Amniotic stem cell (primary cell): ENCODE data around the gene RBM23.
A peak's percentile ranks its signal among the peaks of the same experiment; 100 is the strongest.
"Not testable (repeated sequence)": the region's sequence is repeated elsewhere in the genome, so short reads cannot be mapped to it uniquely, and the experiment has no call there.

Source experiments
- DNase-seq: peaks from one replicate; lab custom pipeline; 2025; lab: John Stamatoyannopoulos, UW

Gene RBM23

GRCh38 chr14:22918804-22919600 is at the start of gene RBM23:
Gene RBM23, minus strand, starts transcription at chr14:22919149.
- peak; percentile 100 for DNase-seq

GRCh38 chr14:22966783-22967269 is 47.9 kb upstream of the RBM23 start:
- no peak for DNase-seq

- DNase-seq = not testable (repeated sequence)
Measured at GRCh38 chr14:22965916-22966782, 47.2 kb upstream of the RBM23 start.

GRCh38 chr14:22962061-22962676 is 43.2 kb upstream of the RBM23 start:
- DNase-seq = no peak

GRCh38 chr14:22955702-22956569 is 37.0 kb upstream of the RBM23 start:
- no peak for DNase-seq

- DNase-seq = no peak
Measured at GRCh38 chr14:22952418-22952817, 33.5 kb upstream of the RBM23 start.

GRCh38 chr14:22951795-22952194 is 32.8 kb upstream of the RBM23 start:
- not testable (repeated sequence) for DNase-seq

GRCh38 chr14:22945642-22946041 is 26.7 kb upstream of the RBM23 start:
- DNase-seq = no peak

- no peak for DNase-seq
Measured at GRCh38 chr14:22939684-22940083, 20.7 kb upstream of the RBM23 start.

- DNase-seq = no peak
Measured at GRCh38 chr14:22935156-22935555, 16.2 kb upstream of the RBM23 start.

- DNase-seq = no peak
Measured at GRCh38 chr14:22932146-22932545, 13.2 kb upstream of the RBM23 start.

- DNase-seq = no peak
Measured at GRCh38 chr14:22929961-22930364, 11.0 kb upstream of the RBM23 start.

GRCh38 chr14:22929104-22929960 is 10.4 kb upstream of the RBM23 start, which contains the start of gene PRMT5:
Gene PRMT5, minus strand, starts transcription at chr14:22929376. Its CDS starts 15 bp downstream, at chr14:22929361.
- peak; percentile 98 for DNase-seq

GRCh38 chr14:22928237-22929103 is 9.5 kb upstream of the RBM23 start:
- no peak for DNase-seq

GRCh38 chr14:22926316-22926715 is 7.4 kb upstream of the RBM23 start:
- DNase-seq = no peak

GRCh38 chr14:22925513-22925912 is 6.6 kb upstream of the RBM23 start:
- no peak for DNase-seq

GRCh38 chr14:22923746-22924145 is 4.8 kb upstream of the RBM23 start:
- DNase-seq = no peak

GRCh38 chr14:22922294-22922693 is 3.3 kb upstream of the RBM23 start:
- no peak for DNase-seq

GRCh38 chr14:22920697-22921096 is 1.7 kb upstream of the RBM23 start:
- DNase-seq = no peak

GRCh38 chr14:22919601-22919921 is 612 bp upstream of the RBM23 start:
- DNase-seq = no peak
